ENCODE measurements around the gene TET1.

DNA sequence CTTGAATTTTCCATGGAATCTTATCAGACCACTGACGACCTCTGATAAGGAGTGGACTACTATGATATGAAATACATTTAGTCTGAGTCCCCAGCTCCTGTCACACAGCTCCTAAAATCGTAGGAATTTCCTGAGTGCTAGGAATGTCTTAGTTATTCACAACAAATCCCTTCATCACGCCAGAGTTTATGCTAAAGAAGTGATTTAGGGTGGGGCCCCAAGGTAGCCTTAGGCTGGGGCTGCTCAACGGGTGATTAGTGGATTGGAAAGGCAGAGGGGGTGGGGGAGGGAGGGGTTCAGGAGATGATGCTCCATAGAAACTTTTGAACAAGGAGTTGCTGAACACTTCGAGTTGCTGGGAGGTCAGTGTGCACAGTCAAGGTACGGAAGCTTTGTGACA lies 7.0 kb upstream of the TET1 start:
- TF ChIP-seq EZH2phosphoT487 (IDR thresholded peaks at IDR 0.05; ENCODE audit: insufficient read depth, low read depth) (no peak), EZH2 (IDR thresholded peaks at IDR 0.05; ENCODE audit: insufficient read depth, poor library complexity, severe bottlenecking) (no peak)
